ENCODE data around the gene CCDC40.
A peak's percentile ranks its signal among the peaks of the same experiment; 100 is the strongest.
"Not testable (repeated sequence)": the region's sequence is repeated elsewhere in the genome, so short reads cannot be mapped to it uniquely, and the experiment has no call there.

The CCDC40 gene

DNA sequence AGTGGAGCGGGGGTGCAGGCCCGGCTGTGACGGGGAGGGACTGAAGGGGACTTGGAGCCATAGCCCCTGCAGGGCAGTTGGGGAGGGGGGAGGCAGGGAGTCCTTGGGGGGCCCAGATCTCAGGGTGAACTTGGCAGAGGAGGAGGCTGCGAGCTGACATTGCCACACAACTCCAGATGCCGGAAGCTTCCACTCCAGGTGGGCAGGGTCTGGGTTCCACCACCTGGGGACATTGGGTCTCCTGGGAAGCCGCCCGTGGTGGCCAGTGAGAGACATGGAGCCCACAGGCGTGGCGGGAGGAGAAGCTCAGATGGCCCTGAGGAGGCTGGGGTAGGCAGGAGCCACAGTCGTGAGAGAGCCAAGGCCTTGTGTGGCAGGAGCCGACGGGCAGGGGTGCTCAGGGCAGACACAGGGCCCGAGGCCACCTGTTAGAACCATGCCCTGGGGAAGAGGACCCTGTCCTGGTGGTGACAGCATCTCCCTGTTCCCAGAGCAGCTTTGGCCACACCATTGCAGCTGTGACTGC lies 46.8 kb downstream of the CCDC40 start:
- no peak for DNase-seq (ENCODE audit: low read depth in 2 of 2)

DNA sequence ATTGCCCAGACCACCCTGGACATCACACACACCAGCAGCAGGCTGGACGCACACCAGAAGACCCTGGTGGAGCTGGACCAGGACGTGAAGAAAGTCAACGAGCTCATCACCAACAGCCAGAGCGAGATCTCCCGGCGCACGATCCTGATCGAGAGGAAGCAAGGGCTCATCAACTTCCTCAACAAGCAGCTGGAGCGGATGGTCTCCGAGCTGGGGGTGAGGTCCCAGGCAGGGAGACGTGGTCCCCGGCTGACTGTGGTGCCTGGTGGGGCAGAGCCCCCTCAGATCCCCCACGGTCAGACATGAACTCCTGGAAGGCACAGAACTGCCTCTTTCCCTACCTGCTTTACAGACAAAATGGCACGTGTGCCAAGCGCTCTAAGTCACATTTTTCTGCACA lies 48.3 kb downstream of the CCDC40 start:
- DNase-seq (ENCODE audit: low read depth in 2 of 2), result no peak

DNA sequence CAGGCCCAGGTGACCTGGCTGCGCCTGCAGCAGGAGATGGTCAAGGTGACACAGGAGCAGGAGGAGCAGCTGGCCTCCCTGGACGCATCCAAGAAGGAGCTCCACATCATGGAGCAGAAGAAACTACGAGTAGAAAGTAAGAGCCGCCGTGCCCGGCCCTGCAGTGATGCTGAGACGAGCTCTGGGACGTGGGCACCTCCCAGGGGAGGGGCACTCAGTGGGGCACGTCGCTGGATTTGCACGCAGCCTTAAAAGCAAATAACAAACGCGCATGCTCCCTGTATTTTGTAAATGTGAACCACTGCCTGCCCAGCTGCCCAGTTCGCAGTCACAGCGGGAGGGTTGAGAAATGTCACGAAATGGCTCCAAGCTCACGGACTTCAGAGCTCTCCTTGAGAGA lies 49.6 kb downstream of the CCDC40 start:
- DNase-seq (ENCODE audit: low read depth in 2 of 2), result no peak

DNA sequence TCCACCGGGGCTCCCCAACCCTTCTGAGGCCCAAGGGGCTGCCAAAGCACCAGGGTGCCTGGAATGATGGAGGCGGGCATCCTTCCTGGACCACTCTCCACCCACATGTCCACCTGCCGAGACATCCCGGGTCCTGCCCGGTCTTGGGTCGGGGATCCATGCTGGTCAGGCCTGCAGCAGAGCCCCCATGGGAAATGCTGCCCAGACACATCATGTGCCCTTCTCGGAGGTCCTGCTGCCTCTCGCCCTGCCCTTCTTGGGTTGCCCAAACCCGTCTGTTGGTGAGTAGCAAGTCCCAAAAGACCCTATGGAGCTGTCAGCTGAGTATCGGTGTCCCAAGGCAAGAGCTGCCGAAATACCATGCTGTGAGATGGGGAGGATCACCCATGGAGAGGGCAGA lies 50.2 kb downstream of the CCDC40 start:
- DNase-seq (ENCODE audit: low read depth in 2 of 2), result no peak

DNA sequence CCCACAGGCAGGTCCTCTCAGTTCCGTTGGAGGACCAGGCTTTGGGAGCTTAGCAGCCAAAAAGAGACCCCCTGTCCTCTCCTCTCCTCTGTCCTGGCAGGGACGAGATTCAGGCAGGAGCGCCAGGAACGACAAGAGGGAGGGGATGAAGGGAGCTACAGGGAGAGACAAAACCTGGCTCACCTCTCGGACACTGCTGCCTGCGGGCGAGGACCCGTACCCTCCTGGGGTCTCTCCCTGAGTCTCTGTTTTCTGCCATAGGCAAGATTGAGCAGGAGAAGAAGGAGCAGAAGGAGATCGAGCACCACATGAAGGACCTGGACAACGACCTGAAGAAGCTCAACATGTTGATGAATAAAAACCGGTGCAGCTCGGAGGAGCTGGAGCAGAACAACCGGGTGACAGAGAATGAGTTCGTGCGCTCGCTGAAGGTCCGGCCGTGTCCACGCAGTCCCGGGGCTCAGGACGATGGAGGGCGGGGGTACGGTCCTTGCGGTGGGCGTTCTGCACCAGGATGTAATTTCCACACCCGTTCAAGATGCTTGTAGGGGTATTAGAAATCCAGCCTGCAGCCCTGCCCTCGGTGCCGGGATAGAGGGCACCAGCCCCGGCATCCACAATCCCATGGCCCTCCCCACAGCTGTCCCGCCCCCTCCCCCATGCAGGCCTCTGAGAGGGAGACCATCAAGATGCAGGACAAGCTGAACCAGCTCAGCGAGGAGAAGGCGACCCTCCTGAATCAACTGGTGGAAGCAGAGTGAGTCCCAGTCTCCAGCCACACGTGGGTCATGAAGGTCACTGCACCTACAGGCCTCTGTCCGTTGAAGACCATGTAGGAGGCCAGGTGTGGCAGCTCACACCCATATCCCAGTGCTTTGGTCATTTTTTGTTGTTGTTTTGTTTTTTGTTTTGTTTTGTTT lies 51.2 kb downstream of the CCDC40 start:
- DNase-seq (ENCODE audit: low read depth in 2 of 2), result no peak

DNA sequence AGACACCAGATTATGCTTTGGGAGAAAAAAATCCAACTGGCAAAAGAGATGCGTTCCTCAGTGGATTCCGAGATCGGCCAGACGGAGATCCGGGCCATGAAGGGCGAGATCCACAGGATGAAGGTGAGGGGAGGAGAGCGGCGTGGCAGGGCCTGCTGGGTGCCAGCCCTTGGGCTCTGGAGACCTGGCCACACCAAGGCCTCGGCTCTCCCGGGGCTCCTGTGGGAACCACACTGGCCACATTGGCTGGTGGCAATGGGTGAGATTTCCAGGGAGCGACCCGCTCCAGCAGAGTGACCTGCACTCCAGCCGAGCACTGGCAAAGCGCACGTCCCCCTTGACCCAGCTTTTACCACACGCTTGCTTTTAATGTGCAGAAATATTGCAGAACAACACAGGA lies 53.3 kb downstream of the CCDC40 start:
- no peak for DNase-seq (ENCODE audit: low read depth in 2 of 2)

DNA sequence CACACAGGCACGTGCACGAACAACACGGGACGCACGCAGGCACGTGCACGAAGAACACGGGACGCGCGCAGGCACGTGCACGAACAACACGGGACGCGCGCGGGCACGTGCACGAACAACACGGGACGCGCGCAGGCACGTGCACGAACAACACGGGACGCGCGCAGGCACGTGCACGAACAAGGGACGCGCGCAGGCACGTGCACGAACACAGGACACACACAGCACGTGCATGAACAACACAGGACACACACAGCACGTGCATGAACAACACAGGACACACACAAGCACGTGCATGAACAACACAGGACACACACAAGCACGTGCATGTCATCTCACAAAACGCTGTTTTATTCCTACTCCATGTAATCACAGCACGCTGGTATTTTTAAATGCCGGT lies 53.7 kb downstream of the CCDC40 start:
- not testable (repeated sequence) for DNase-seq (ENCODE audit: low read depth in 2 of 2)

DNA sequence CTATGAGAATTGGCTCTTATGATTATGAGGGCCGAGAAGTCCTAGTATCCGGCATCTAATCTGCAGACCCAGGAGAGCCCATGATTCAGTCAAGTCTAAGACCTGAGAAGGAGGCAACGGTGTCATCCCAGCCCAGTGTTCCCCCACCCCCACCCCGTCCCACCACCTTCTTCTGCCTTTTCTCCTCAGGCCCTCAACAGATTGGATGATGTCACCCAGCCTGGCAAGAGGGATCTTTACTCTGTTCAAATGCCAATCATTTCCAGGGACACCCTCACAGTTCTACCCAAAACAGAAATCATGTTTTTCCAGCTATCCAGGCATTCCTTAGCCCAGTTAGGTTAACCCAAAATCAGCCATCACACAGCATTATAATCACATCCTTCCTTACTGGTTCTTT lies 54.9 kb downstream of the CCDC40 start:
- DNase-seq (ENCODE audit: low read depth in 2 of 2), result no peak

DNA sequence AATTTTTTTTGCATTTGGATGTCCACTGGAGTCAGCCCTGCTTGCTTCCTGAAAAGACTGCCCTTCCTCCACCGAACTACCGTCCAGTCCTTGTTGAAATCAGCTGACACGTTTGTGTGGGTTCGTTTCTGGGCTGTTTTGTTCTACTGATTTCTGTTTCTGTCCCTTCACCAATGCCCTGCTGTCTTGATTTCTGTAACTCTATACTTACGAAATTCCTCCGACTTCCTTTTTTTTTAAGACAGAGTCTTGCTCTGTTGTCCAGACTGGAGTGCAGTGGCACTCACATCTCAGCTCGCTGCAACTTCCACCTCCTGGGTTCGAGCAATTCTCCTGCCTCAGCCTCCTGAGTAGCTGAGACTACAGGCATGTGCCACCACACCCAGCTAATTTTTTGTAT lies 56.5 kb downstream of the CCDC40 start:
- DNase-seq (ENCODE audit: low read depth in 2 of 2), result no peak

DNA sequence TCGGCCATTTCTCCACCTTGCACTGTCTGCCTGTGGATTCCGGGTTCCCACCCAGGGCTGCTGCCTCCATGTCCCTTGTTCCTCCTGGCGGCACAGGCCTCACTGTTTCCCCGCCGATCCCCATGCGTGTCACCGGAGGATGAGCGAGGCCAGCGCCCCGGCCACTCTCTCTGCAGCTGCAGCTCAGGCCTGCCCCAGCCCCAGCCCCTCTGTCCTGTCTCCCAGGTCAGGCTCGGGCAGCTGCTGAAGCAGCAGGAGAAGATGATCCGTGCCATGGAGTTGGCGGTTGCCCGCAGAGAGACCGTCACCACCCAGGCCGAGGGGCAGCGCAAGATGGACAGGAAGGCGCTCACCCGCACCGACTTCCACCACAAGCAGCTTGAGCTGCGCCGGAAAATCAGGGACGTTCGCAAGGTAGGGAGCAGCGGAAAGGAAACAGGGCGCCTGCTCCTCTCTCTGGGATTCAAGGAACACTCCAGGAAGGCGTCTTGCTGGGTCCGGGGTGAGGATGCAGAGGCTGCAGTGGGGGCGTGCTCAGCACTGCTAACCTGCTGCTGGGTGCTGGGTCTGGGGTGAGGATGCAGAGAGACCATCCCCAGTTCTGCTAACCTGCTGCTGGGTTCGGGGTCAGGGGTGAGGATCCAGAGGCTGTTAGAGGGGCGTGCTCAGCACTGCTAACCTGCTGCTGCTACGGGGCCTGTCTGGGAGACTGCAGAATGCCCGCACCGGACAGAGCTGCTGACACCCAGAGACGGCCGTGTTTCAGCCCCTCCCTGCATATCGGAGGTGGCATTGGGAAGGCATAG lies 58.8 kb downstream of the CCDC40 start:
- DNase-seq (ENCODE audit: low read depth in 2 of 2), result no peak

DNA sequence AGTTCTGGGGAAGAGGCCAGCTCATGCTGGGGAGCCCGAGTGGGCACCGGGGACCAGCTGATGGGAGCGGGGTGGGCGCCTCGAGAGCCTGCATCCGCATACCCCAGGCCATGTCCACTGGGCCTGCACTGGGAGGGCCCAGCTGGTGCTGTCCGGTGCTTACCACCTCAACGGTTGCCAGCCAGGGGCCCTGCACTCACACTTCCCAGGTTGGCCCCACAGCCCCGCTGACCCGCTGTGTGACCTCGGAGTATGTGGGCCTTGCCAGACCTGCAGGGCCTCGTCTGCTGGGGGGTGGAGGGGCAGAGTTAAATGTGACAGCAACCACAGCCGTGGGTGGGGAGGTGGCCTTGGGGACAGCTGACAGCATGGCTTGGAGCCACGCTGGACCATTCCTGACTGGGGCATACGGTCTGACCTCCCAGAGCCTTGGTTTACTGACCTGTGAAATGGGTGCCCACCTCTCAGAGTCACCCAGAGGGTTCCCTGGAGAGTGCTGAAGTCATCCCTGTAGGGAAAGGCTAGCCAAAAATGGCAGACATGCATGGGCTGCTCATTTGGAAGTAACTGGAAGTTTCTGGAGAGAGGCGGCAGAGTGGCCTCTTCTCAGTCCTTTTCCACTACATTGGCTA lies 59.5 kb downstream of the CCDC40 start:
- DNase-seq (ENCODE audit: low read depth in 2 of 2), result no peak

DNA sequence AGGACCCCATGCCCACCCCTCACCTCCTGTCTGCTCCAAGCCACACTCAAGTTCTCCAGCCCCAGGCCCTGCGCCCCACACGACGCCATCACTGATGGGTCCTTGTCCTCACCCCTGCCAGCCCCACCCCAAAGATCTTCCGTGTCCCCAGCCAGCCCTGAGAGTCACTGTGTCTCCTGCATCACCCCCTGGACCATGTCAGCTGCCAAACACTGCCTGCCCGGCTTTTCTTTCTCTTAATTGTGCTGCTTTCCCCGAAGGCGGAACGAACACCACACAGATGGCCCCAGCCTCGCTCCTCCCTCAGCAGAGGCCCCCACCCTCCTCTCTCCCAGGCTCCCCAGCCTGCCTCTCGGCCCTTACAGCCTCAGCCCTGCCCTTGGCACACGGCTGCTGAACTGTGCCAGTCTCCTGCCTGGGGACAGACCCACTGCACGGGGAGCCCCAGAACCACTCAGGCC lies 60.1 kb downstream of the CCDC40 start:
- DNase-seq (ENCODE audit: low read depth in 2 of 2), result no peak

DNA sequence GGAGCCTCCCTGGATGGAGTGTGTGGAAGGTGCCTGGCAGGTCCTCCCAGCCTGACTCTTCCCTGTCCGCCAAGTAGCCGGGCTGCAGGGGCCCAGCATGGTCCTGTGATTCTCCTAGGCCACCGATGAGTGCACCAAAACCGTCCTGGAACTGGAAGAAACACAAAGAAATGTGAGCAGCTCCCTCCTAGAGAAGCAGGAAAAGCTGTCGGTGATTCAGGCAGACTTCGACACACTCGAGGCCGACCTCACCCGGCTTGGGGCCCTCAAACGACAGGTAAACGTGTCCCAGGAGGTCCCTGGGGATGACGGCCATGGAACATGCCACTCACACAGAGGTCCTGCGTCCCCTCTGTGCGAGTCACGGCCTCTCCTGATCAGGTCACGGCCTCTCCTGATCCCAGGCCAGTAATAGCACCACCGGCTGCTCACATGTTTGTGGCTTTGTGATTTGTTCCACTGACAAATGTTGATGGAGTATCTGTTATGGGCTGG lies 60.7 kb downstream of the CCDC40 start:
- no peak for DNase-seq (ENCODE audit: low read depth in 2 of 2)

DNA sequence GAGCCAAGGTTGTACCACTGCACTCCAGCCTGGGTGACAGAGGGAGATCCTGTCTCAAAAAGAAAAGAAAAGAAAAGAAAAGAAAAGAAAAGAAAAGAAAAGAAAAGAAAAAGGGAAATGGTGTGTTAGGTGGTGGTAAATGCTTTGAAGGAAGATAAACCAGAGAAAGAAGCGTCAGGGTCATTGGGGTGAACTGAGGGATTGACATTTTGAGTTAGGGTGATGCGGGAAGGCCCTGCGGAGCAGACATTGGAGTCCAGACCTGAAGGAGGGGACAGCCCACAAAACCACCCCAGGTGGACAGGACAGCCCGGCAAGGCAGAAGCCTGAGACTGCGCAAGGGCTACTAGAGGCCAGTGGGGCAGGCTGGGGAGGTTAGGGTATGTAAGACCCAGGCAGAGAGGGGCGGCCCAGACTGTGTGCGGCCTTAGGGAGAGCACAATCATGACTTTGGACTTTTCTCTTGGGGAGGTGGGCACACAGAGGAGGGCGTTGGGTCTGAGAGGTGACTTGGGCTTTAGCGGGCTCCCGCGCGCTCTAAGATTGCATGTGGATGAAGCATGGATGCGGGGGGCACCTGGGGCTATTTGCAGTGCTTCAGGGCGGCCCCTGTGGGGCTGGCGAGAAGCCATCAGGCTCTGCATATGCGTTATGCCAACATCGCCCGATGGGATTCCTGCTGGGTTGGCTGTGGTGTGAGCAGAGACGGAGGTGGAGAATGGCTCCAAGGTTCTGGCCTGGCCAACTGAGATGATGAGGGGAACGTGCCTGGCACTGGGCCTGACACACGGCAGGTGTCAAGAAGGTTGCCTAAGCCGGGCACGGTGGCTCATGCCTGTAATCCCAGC lies 61.6 kb downstream of the CCDC40 start:
- DNase-seq (ENCODE audit: low read depth in 2 of 2), result no peak

DNA sequence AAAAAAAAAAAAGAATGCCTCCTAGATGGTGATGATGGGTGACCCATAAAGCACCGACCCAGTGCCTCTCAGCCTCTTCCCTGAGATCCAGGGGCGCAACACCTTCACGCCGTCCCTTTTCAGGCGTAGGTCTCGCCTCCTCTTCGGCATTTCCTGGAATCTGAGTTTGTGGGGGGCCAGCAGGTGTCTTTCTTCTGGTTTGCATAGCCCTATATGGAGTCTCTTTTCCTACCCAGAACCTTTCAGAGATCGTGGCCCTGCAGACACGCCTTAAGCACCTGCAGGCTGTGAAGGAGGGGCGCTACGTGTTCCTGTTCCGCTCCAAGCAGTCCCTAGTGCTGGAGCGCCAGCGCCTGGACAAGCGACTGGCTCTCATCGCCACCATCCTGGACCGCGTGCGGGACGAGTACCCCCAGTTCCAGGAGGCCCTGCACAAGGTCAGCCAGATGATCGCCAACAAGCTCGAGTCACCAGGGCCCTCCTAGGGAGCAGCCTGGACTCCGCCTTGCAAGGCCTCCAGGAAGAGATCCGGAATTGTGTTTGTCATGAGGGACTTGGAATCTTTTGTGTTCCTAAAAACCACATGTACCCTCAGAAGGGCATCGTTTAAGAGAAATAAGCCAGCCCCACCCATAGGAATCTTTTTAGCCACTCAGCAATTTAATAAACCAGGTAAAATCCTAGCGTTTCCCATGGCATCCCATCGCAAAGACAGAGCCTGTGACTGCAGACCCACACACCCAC lies 63.0 kb downstream of the CCDC40 start:
- DNase-seq (ENCODE audit: low read depth in 2 of 2), result no peak

DNA sequence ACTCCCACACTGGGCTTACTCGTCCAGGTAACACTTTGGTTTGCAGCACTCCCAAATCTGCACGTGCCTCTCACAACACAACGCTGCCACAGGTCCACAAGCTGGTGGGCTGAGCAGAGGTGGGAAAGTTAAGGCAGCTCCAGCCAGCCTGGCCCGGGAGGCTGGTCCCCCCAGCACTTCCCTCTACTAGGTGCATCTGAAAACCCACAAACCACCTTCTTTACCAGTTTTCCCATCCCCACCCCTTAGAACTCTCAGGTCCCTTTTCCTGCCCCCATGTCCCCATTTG lies 63.5 kb downstream of the CCDC40 start:
- DNase-seq (ENCODE audit: low read depth in 2 of 2), result no peak

DNA sequence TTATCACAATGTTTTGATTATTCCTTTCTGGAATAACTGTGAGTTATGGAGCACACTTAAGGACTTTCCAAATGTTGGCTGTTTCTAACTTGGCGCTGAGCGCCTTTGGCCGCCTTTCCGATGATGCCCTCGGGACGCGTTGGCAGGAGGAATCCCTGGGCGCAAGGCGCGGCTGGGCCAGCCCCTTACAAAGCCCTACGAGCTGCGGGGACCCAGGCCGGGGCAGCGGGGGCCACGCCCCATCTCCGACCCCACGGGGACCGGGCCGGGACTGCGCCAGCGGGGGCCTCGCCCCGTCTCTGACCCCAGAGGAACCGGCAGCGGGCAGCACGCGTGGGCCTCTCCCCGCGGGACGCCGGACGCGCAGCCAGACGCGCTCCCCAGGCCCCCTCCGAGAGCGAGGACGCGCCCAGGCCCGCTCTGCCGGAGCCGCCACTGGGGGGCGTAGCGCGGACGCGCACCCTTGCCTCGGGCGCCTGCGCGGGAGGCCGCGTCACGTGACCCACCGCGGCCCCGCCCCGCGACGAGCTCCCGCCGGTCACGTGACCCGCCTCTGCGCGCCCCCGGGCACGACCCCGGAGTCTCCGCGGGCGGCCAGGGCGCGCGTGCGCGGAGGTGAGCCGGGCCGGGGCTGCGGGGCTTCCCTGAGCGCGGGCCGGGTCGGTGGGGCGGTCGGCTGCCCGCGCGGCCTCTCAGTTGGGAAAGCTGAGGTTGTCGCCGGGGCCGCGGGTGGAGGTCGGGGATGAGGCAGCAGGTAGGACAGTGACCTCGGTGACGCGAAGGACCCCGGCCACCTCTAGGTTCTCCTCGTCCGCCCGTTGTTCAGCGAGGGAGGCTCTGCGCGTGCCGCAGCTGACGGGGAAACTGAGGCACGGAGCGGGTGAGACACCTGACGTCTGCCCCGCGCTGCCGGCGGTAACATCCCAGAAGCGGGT lies 64.8 kb downstream of the CCDC40 start, which contains the start of gene GAA:
Gene GAA (plus strand): TSS at position 571 of the 935 bp plus-strand sequence. CDS start 3,006 bp downstream, outside the sequence.
- DNase-seq (ENCODE audit: low read depth in 2 of 2), result peak; percentile 76 to 84

DNA sequence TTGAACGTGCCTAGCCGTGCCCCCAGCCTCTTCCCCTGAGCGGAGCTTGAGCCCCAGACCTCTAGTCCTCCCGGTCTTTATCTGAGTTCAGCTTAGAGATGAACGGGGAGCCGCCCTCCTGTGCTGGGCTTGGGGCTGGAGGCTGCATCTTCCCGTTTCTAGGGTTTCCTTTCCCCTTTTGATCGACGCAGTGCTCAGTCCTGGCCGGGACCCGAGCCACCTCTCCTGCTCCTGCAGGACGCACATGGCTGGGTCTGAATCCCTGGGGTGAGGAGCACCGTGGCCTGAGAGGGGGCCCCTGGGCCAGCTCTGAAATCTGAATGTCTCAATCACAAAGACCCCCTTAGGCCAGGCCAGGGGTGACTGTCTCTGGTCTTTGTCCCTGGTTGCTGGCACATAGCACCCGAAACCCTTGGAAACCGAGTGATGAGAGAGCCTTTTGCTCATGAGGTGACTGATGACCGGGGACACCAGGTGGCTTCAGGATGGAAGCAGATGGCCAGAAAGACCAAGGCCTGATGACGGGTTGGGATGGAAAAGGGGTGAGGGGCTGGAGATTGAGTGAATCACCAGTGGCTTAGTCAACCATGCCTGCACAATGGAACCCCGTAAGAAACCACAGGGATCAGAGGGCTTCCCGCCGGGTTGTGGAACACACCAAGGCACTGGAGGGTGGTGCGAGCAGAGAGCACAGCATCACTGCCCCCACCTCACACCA lies 65.7 kb downstream of the CCDC40 start:
- DNase-seq (ENCODE audit: low read depth in 2 of 2), result no peak
